HepG2 (cell line): ENCODE results near the gene TSEN34. TPM values are rescaled to one million over a fixed set of nuclear protein-coding genes. Genes with fewer than 3 reads are reported as not detected.

Experiments
- ATF7 ChIP-seq, 2 experiments: fragments of 450-650 bp in 1 of 2; sonication (generic) in 1 of 2; formaldehyde crosslinking in 1 of 2; IDR thresholded peaks; 2 replicates each; pipeline versions ENCODE4 v1.4.0 to v1.6.1; 2016 to 2020; ENCODE audit warnings: antibody characterized with exemption in 1 of 2, mild to moderate bottlenecking in 1 of 2, missing genetic modification reagents in 1 of 2
- CENPT ChIP-seq: sonication (generic); formaldehyde crosslinking; IDR thresholded peaks from 2 replicates; pipeline ENCODE4 v1.8.0; 2022; ENCODE audit warnings: low read depth, mild to moderate bottlenecking, moderate library complexity, missing genetic modification reagents
- JUN ChIP-seq: sonication (generic); formaldehyde crosslinking; IDR thresholded peaks from 2 replicates; pipeline ENCODE4 v1.4.0; 2020; ENCODE audit warnings: mild to moderate bottlenecking, missing genetic modification reagents
- JUNB ChIP-seq: sonication (generic); formaldehyde crosslinking; IDR thresholded peaks from 2 replicates; pipeline ENCODE4 v1.8.0; 2022; ENCODE audit warnings: missing genetic modification reagents, mild to moderate bottlenecking, borderline replicate concordance
- KAT2B ChIP-seq: fragments of 150-350 bp; IDR thresholded peaks from 2 replicates; pipeline ENCODE4 v1.6.1; 2014; ENCODE audit warnings: low read depth, low read length, borderline replicate concordance
- KDM2A ChIP-seq: sonication (generic); formaldehyde crosslinking; IDR thresholded peaks from 2 replicates; pipeline ENCODE4 v1.4.0; 2020; ENCODE audit warnings: low read depth, missing genetic modification reagents, borderline replicate concordance
- LCORL ChIP-seq, 2 experiments: fragments of 450-650 bp in 1 of 2; sonication (generic) in 1 of 2; formaldehyde crosslinking in 1 of 2; IDR thresholded peaks; 2 replicates each; pipeline versions ENCODE4 v1.5.0 to v1.6.1; 2017 to 2020; ENCODE audit warnings: antibody characterized with exemption in 1 of 2, missing genetic modification reagents in 1 of 2
- MAFG ChIP-seq: sonication (generic); formaldehyde crosslinking; IDR thresholded peaks from 2 replicates; pipeline ENCODE4 v1.5.1; 2020; ENCODE audit warnings: mild to moderate bottlenecking, missing genetic modification reagents
- NFIB ChIP-seq: sonication (generic); formaldehyde crosslinking; IDR thresholded peaks from 2 replicates; pipeline ENCODE4 v1.9.0; 2021; ENCODE audit warnings: missing genetic modification reagents, mild to moderate bottlenecking, borderline replicate concordance
- TCF12 ChIP-seq, 2 experiments: fragments of 450-650 bp in 1 of 2; sonication (generic) in 1 of 2; formaldehyde crosslinking in 1 of 2; IDR thresholded peaks; 2 replicates each; pipeline versions ENCODE4 v1.6.1 to v1.8.0; 2017 to 2022; ENCODE audit warnings: antibody characterized with exemption in 1 of 2, mild to moderate bottlenecking in 1 of 2, missing genetic modification reagents in 1 of 2, moderate library complexity in 1 of 2
- ZNF629 ChIP-seq: sonication (generic); formaldehyde crosslinking; conservative IDR thresholded peaks from 2 replicates; pipeline ENCODE4 v1.5.0; 2020; ENCODE audit warnings: missing genetic modification reagents
- ZNF766 ChIP-seq: sonication (generic); formaldehyde crosslinking; IDR thresholded peaks from 2 replicates; pipeline ENCODE4 v1.5.0; 2020; ENCODE audit warnings: missing genetic modification reagents, borderline replicate concordance
- ZNF792 ChIP-seq: IDR thresholded peaks from 2 replicates; pipeline ENCODE4 v1.6.1; 2016
- polyA plus RNA-seq, 8 experiments: library from polyadenylated mRNA; depleted of rRNA in 3 of 8; stranded (reverse) in 7 of 8; unstranded in 1 of 8; fragments of >200 nt; fragmentation: Illumina TruSeq in 4 of 8; extraction: Trizol in 4 of 8; gene quantifications; 2 replicates each; pipeline versions ENCODE4 v1.2.1 to v1.2.3, GENCODE V29; 2011 to 2016; ENCODE audit warnings: low read depth in 4 of 8, missing spikeins in 1 of 8, mixed read lengths in 1 of 8; ENCODE audit not compliant: insufficient read depth in 1 of 8
- total RNA-seq, 5 experiments: library from RNA; depleted of rRNA; stranded (reverse); fragments of >200 nt; fragmentation: Illumina TruSeq; extraction: Trizol; gene quantifications; 2 replicates each; pipeline ENCODE4 v1.2.3, GENCODE V29; 2016; ENCODE audit warnings: low read depth in 1 of 5
- TF ChIP-seq, protein P1 (sequence below): sonication (generic); formaldehyde crosslinking; IDR thresholded peaks from 2 replicates; pipeline ENCODE4 v1.8.0; 2022; ENCODE audit warnings: mild to moderate bottlenecking, missing genetic modification reagents
- TF ChIP-seq, protein P2 (sequence below): sonication (generic); formaldehyde crosslinking; IDR thresholded peaks from 2 replicates; pipeline ENCODE4 v1.5.0; 2020; ENCODE audit warnings: missing genetic modification reagents, mild to moderate bottlenecking, borderline replicate concordance
- TF ChIP-seq, protein P3 (sequence below): sonication (generic); formaldehyde crosslinking; IDR thresholded peaks from 2 replicates; pipeline ENCODE4 v1.4.0; 2020; ENCODE audit warnings: low read depth, mild to moderate bottlenecking, missing genetic modification reagents
- TF ChIP-seq, protein P4 (sequence below): IDR thresholded peaks from 2 replicates; pipeline ENCODE4 v1.6.1; 2016
- TF ChIP-seq, protein P5 (sequence below): sonication (generic); formaldehyde crosslinking; IDR thresholded peaks from 2 replicates; pipeline ENCODE4 v1.4.0; 2020; ENCODE audit warnings: missing genetic modification reagents, borderline replicate concordance

TSEN34 gene
- total and polyA plus RNA-seq, 2 of the 13 experiments (the other 11 are each of a cell fraction or from before 2014, with no cell fraction given) = 55.1 to 65.4 TPM

DNA sequence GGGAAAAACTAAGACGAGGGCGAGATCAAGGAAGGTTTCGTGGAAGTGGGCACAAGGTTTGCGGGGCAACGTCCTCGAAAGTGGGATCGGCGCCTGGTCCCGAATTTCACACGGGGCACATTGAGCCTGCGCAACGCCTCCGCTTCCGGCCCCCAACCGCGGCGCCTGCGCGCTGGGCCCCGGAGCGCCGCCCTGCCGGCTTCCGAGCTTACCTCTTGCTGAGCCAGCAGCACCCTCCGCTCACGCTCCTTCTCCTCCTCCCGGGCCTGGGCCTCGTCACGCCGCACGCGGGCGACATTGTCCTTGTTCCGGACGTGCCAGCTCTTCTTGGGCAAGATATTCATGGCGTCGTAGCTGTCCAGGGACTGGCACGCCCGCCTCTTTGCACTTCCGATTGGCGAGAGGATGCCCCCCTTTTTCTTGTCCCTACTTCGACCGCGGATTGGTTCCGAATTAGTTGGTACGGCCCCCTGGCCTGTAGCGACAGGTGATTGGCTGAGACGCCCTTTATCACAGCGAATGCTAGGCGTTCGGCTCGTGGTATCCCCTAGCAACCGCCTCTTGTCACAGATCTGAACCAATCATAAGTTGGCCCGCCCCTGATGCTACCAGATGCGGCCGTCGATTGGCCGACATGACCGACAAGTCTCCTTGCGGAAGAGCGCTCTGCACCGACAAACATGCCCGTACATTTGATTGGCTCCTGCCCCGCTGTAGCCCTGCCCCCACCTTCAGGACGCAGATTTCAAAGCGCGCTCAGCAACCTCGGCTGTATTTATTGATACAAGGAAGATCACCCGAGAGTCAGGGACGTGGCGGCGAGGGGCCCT, 31.5 kb upstream of the TSEN34 start, which contains the start of gene LENG1 (continued):
- TF ChIP-seq, protein P1, sequence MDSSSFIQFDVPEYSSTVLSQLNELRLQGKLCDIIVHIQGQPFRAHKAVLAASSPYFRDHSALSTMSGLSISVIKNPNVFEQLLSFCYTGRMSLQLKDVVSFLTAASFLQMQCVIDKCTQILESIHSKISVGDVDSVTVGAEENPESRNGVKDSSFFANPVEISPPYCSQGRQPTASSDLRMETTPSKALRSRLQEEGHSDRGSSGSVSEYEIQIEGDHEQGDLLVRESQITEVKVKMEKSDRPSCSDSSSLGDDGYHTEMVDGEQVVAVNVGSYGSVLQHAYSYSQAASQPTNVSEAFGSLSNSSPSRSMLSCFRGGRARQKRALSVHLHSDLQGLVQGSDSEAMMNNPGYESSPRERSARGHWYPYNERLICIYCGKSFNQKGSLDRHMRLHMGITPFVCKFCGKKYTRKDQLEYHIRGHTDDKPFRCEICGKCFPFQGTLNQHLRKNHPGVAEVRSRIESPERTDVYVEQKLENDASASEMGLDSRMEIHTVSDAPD = 0 out of 2 replicates have a peak, but pooled peaks have one; percentile 7
- TF ChIP-seq CENPT (CRISPR knock-in tag) (no peak), JUNB (CRISPR knock-in tag) (no peak), JUN (CRISPR knock-in tag) (0 out of 2 replicates have a peak, but pooled peaks have one; percentile 32), ZNF629 (no peak), MAFG (CRISPR knock-in tag) (no peak), KAT2B (no peak), ZNF792 (CRISPR knock-in tag) (peak; percentile 5; the same call in 1 of the 2 replicates), LCORL (IDR thresholded peaks at IDR 0.05) (no peak), LCORL (CRISPR knock-in tag; IDR thresholded peaks at IDR 0.05) (peak; percentile 51), ATF7 (IDR thresholded peaks at IDR 0.05) (no peak), ATF7 (CRISPR knock-in tag; IDR thresholded peaks at IDR 0.05) (no peak), ZNF766 (CRISPR knock-in tag) (no peak), NFIB (0 out of 2 replicates have a peak, but pooled peaks have one; percentile 62), KDM2A (CRISPR knock-in tag) (peak; percentile 72; the same call in 1 of the 2 replicates), TCF12 (IDR thresholded peaks at IDR 0.05) (no peak), TCF12 (CRISPR knock-in tag; IDR thresholded peaks at IDR 0.05) (0 out of 2 replicates have a peak, but pooled peaks have one; percentile 62)
- TF ChIP-seq, protein P2, sequence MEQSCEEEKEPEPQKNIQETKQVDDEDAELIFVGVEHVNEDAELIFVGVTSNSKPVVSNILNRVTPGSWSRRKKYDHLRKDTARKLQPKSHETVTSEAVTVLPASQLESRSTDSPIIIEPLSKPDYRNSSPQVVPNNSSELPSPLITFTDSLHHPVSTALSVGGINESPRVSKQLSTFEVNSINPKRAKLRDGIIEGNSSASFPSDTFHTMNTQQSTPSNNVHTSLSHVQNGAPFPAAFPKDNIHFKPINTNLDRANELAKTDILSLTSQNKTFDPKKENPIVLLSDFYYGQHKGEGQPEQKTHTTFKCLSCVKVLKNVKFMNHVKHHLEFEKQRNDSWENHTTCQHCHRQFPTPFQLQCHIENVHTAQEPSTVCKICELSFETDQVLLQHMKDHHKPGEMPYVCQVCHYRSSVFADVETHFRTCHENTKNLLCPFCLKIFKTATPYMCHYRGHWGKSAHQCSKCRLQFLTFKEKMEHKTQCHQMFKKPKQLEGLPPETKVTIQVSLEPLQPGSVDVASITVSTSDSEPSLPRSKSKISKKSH (CRISPR knock-in tag) = no peak
- TF ChIP-seq, protein P3, sequence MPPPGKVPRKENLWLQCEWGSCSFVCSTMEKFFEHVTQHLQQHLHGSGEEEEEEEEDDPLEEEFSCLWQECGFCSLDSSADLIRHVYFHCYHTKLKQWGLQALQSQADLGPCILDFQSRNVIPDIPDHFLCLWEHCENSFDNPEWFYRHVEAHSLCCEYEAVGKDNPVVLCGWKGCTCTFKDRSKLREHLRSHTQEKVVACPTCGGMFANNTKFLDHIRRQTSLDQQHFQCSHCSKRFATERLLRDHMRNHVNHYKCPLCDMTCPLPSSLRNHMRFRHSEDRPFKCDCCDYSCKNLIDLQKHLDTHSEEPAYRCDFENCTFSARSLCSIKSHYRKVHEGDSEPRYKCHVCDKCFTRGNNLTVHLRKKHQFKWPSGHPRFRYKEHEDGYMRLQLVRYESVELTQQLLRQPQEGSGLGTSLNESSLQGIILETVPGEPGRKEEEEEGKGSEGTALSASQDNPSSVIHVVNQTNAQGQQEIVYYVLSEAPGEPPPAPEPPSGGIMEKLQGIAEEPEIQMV = peak; percentile 68; the same call in 1 of the 2 replicates
- TF ChIP-seq, protein P4, sequence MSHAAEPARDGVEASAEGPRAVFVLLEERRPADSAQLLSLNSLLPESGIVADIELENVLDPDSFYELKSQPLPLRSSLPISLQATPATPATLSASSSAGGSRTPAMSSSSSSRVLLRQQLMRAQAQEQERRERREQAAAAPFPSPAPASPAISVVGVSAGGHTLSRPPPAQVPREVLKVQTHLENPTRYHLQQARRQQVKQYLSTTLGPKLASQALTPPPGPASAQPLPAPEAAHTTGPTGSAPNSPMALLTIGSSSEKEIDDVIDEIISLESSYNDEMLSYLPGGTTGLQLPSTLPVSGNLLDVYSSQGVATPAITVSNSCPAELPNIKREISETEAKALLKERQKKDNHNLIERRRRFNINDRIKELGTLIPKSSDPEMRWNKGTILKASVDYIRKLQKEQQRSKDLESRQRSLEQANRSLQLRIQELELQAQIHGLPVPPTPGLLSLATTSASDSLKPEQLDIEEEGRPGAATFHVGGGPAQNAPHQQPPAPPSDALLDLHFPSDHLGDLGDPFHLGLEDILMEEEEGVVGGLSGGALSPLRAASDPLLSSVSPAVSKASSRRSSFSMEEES (CRISPR knock-in tag) = 0 out of 2 replicates have a peak, but pooled peaks have one; percentile 13
- TF ChIP-seq, protein P5, sequence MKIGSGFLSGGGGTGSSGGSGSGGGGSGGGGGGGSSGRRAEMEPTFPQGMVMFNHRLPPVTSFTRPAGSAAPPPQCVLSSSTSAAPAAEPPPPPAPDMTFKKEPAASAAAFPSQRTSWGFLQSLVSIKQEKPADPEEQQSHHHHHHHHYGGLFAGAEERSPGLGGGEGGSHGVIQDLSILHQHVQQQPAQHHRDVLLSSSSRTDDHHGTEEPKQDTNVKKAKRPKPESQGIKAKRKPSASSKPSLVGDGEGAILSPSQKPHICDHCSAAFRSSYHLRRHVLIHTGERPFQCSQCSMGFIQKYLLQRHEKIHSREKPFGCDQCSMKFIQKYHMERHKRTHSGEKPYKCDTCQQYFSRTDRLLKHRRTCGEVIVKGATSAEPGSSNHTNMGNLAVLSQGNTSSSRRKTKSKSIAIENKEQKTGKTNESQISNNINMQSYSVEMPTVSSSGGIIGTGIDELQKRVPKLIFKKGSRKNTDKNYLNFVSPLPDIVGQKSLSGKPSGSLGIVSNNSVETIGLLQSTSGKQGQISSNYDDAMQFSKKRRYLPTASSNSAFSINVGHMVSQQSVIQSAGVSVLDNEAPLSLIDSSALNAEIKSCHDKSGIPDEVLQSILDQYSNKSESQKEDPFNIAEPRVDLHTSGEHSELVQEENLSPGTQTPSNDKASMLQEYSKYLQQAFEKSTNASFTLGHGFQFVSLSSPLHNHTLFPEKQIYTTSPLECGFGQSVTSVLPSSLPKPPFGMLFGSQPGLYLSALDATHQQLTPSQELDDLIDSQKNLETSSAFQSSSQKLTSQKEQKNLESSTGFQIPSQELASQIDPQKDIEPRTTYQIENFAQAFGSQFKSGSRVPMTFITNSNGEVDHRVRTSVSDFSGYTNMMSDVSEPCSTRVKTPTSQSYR (CRISPR knock-in tag) = peak; percentile 90
